Suprapubic skin (tissue), 4 donors: ENCODE data around the gene KCNIP4. TPM values are rescaled to one million over a fixed set of nuclear protein-coding genes. Genes with fewer than 3 reads are reported as not detected.

Experiments used
- DNase-seq, 2 donors: peaks; one replicate each; pipeline ENCODE4 v3.0.0-alpha.2; 2019; ENCODE audit warnings: low spot score in 2 of 2
- H3K27ac ChIP-seq: fragments of 200-600 bp; sonication (generic); one replicate; pipeline ENCODE4 v1.5.1; 2019
- H3K27me3 ChIP-seq: fragments of 200-600 bp; sonication (generic); one replicate; pipeline ENCODE4 v1.5.1; 2019
- H3K36me3 ChIP-seq: fragments of 200-600 bp; sonication (generic); one replicate; pipeline ENCODE4 v1.5.1; 2019
- H3K4me1 ChIP-seq: fragments of 200-600 bp; sonication (generic); one replicate; pipeline ENCODE4 v1.5.1; 2019
- H3K4me3 ChIP-seq: fragments of 200-600 bp; sonication (generic); one replicate; pipeline ENCODE4 v1.5.1; 2019; ENCODE audit warnings: mild to moderate bottlenecking
- H3K9me3 ChIP-seq: fragments of 200-600 bp; sonication (generic); one replicate; pipeline ENCODE4 v1.5.1; 2019
- EP300 ChIP-seq: sonication (generic); formaldehyde crosslinking; IDR thresholded peaks from one replicate; pipeline ENCODE4 v1.6.1; 2017; ENCODE audit warnings: antibody characterized with exemption
- POLR2A ChIP-seq, 2 donors: fragments of 450-650 bp; IDR thresholded peaks; one replicate each; pipeline ENCODE4 v1.6.1; 2017; ENCODE audit warnings: antibody characterized with exemption in 2 of 2, mild to moderate bottlenecking in 2 of 2, moderate library complexity in 2 of 2
- POLR2AphosphoS5 ChIP-seq, 3 donors: sonication (generic); formaldehyde crosslinking; IDR thresholded peaks; one replicate each; pipeline ENCODE4 v1.6.1; 2017; ENCODE audit warnings: antibody characterized with exemption in 3 of 3
- WGBS: methylation state at CpG from one replicate; pipeline ENCODE4 v1.1.5; 2018; 5-methylcytosine and 5-hydroxymethylcytosine counted together
- total RNA-seq, 4 donors: library from RNA; depleted of rRNA; stranded (reverse); fragments of >200 nt; gene quantifications; one replicate each; pipeline ENCODE4 v1.1.0, GENCODE V29; 2016
- TF ChIP-seq, protein P1 (sequence below), 2 donors: fragments of 200-600 bp in 1 of 2; fragments of 450-650 bp in 1 of 2; sonication (generic) in 1 of 2; IDR thresholded peaks; one replicate each; pipeline ENCODE4 v1.5.1; 2016 to 2019; ENCODE audit warnings: antibody characterized with exemption in 2 of 2, mild to moderate bottlenecking in 1 of 2, moderate library complexity in 1 of 2

KCNIP4 gene
- total RNA-seq, 4 donors from 2014 or later = not detected

GRCh38 chr4:21790438-21791029 lies 158.0 kb downstream of the KCNIP4 start:
- TF ChIP-seq, protein P1, sequence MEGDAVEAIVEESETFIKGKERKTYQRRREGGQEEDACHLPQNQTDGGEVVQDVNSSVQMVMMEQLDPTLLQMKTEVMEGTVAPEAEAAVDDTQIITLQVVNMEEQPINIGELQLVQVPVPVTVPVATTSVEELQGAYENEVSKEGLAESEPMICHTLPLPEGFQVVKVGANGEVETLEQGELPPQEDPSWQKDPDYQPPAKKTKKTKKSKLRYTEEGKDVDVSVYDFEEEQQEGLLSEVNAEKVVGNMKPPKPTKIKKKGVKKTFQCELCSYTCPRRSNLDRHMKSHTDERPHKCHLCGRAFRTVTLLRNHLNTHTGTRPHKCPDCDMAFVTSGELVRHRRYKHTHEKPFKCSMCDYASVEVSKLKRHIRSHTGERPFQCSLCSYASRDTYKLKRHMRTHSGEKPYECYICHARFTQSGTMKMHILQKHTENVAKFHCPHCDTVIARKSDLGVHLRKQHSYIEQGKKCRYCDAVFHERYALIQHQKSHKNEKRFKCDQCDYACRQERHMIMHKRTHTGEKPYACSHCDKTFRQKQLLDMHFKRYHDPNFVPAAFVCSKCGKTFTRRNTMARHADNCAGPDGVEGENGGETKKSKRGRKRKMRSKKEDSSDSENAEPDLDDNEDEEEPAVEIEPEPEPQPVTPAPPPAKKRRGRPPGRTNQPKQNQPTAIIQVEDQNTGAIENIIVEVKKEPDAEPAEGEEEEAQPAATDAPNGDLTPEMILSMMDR (IDR thresholded peaks at IDR 0.05) = no peak
- TF ChIP-seq EP300 (no peak), POLR2A (IDR thresholded peaks at IDR 0.05) (no peak), POLR2AphosphoS5 (IDR thresholded peaks at IDR 0.05) (no peak)
- Histone ChIP-seq H3K27ac (no peak overlapping the region), H3K9me3 (no peaks in the 10 kb centered on the region), H3K27me3 (no peaks in the 10 kb centered on the region), H3K4me1 (no peaks in the 10 kb centered on the region), H3K36me3 (no peaks in the 10 kb centered on the region), H3K4me3 (no peak overlapping the region)
- 51% methylated on average over 4 of the region's 4 CpGs for WGBS
- no peak for DNase-seq

DNA sequence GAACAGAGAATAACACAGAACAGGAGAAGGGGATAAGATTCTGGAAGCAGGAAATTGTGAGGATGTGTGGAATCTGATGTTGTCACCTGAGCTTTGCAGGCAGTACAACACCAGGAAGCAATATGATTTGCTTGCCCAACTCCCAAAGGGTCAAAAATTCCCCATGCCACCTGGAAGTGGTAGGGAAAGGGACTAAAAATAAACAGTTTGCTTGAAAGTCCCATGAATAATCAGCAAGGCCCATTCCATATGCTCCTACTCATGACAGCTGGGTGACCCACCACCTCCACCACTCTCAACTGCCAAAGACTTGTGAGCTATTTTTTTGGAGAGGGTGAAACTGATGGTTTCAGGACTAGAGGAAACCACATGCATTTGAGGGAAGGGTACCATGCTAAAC lies 168.4 kb downstream of the KCNIP4 start:
- H3K9me3 ChIP-seq = no peaks in the 10 kb centered on the region
- no peak overlapping the region for H3K27ac ChIP-seq
- H3K4me1 ChIP-seq = no peaks in the 10 kb centered on the region
- no peak for DNase-seq
- no peaks in the 10 kb centered on the region for H3K36me3 ChIP-seq
- H3K4me3 ChIP-seq = no peak overlapping the region
- H3K27me3 ChIP-seq = peaks cover 5% of the 10 kb centered on the region
- TF ChIP-seq POLR2A (IDR thresholded peaks at IDR 0.05) = no peak
- no peak for TF ChIP-seq POLR2AphosphoS5 (IDR thresholded peaks at IDR 0.05)
- TF ChIP-seq, protein P1 (IDR thresholded peaks at IDR 0.05) = no peak
- no peak for TF ChIP-seq EP300

GRCh38 chr4:21778702-21779101 lies 169.9 kb downstream of the KCNIP4 start:
- H3K4me3 ChIP-seq = no peak overlapping the region

GRCh38 chr4:21775703-21776102 lies 172.9 kb downstream of the KCNIP4 start:
- WGBS = 100% methylated on average over 1 of the region's 3 CpGs
- Histone ChIP-seq H3K27me3 (peaks cover 5% of the 10 kb centered on the region), H3K4me3 (no peak overlapping the region), H3K36me3 (no peaks in the 10 kb centered on the region), H3K9me3 (no peaks in the 10 kb centered on the region), H3K4me1 (no peaks in the 10 kb centered on the region), H3K27ac (no peak overlapping the region)
- TF ChIP-seq POLR2AphosphoS5 (IDR thresholded peaks at IDR 0.05) = no peak
- TF ChIP-seq, protein P1 (IDR thresholded peaks at IDR 0.05) = no peak
- no peak for TF ChIP-seq POLR2A (IDR thresholded peaks at IDR 0.05)
- no peak for TF ChIP-seq EP300
- DNase-seq = no peak

More at GRCh38 chr4:21778702-21779101, 169.9 kb downstream of the KCNIP4 start:
- 30% methylated on average over 2 of the region's 2 CpGs for WGBS
- H3K27ac ChIP-seq = no peak overlapping the region
- no peaks in the 10 kb centered on the region for H3K36me3 ChIP-seq
- DNase-seq = no peak
- TF ChIP-seq POLR2AphosphoS5 (IDR thresholded peaks at IDR 0.05) (no peak), EP300 (no peak), POLR2A (IDR thresholded peaks at IDR 0.05) (no peak)
- TF ChIP-seq, protein P1 (IDR thresholded peaks at IDR 0.05) = no peak
- peaks cover 5% of the 10 kb centered on the region for H3K27me3 ChIP-seq
- H3K9me3 ChIP-seq = no peaks in the 10 kb centered on the region
- H3K4me1 ChIP-seq = no peaks in the 10 kb centered on the region

- TF ChIP-seq POLR2AphosphoS5 (IDR thresholded peaks at IDR 0.05) (no peak), POLR2A (IDR thresholded peaks at IDR 0.05) (no peak), EP300 (no peak)
- TF ChIP-seq, protein P1 (IDR thresholded peaks at IDR 0.05) = no peak
- Histone ChIP-seq H3K9me3 (no peaks in the 10 kb centered on the region), H3K4me1 (no peaks in the 10 kb centered on the region), H3K36me3 (no peaks in the 10 kb centered on the region), H3K27ac (no peak overlapping the region), H3K4me3 (no peak overlapping the region), H3K27me3 (no peaks in the 10 kb centered on the region)
- 32% methylated on average over 4 of the region's 4 CpGs for WGBS
- no peak for DNase-seq
Observed at GRCh38 chr4:21769404-21770147, 179.0 kb downstream of the KCNIP4 start.
